PC-9 (cell line): ENCODE results near the gene LGR6.

Experiments used
- EZH2 ChIP-seq: fragments of 200-600 bp; sonication (generic); IDR thresholded peaks from 2 replicates; pipeline ENCODE4 v1.8.0; 2017; ENCODE audit warnings: antibody characterized with exemption, low read depth
- TF ChIP-seq, protein P1 (sequence below): fragments of 200-600 bp; sonication (generic); conservative IDR thresholded peaks from 2 replicates; pipeline ENCODE4 v1.6.1; 2017; ENCODE audit warnings: mixed run types, antibody characterized with exemption, mild to moderate bottlenecking, moderate library complexity

GRCh38 chr1:202162047-202162417 is 31.6 kb upstream of the LGR6 start:
- TF ChIP-seq, protein P1, sequence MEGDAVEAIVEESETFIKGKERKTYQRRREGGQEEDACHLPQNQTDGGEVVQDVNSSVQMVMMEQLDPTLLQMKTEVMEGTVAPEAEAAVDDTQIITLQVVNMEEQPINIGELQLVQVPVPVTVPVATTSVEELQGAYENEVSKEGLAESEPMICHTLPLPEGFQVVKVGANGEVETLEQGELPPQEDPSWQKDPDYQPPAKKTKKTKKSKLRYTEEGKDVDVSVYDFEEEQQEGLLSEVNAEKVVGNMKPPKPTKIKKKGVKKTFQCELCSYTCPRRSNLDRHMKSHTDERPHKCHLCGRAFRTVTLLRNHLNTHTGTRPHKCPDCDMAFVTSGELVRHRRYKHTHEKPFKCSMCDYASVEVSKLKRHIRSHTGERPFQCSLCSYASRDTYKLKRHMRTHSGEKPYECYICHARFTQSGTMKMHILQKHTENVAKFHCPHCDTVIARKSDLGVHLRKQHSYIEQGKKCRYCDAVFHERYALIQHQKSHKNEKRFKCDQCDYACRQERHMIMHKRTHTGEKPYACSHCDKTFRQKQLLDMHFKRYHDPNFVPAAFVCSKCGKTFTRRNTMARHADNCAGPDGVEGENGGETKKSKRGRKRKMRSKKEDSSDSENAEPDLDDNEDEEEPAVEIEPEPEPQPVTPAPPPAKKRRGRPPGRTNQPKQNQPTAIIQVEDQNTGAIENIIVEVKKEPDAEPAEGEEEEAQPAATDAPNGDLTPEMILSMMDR, result no peak
- TF ChIP-seq EZH2, result no peak
